ENCODE measurements around the gene C1orf122.

The C1orf122 gene

GRCh38 chr1:37846647-37847339 is 39.2 kb downstream of the C1orf122 start:
- Histone ChIP-seq H3K27ac (ENCODE audit: low read depth, low read length) (no peak overlapping the region), H3K4me3 (ENCODE audit: low read depth, low read length) (no peak overlapping the region), H3K4me1 (ENCODE audit: control insufficient read depth, insufficient read depth, low read length) (no peaks in the 10 kb centered on the region), H3K27me3 (ENCODE audit: control insufficient read depth, insufficient read depth, low read length) (no peaks in the 10 kb centered on the region), H3K9ac (ENCODE audit: low read depth, low read length) (no peak overlapping the region), H3K9me3 (ENCODE audit: control insufficient read depth, insufficient read depth, low read length) (no peaks in the 10 kb centered on the region), H3K36me3 (ENCODE audit: control insufficient read depth, insufficient read depth, low read length) (peaks cover 6% of the 10 kb centered on the region; the same call in 1 of the 2 replicates)

- Histone ChIP-seq H3K4me3 (ENCODE audit: low read depth, low read length) (no peak overlapping the region), H3K27me3 (ENCODE audit: control insufficient read depth, insufficient read depth, low read length) (no peaks in the 10 kb centered on the region), H3K27ac (ENCODE audit: low read depth, low read length) (no peak overlapping the region), H3K36me3 (ENCODE audit: control insufficient read depth, insufficient read depth, low read length) (peaks cover 14% of the 10 kb centered on the region), H3K4me1 (ENCODE audit: control insufficient read depth, insufficient read depth, low read length) (no peaks in the 10 kb centered on the region), H3K9ac (ENCODE audit: low read depth, low read length) (no peak overlapping the region), H3K9me3 (ENCODE audit: control insufficient read depth, insufficient read depth, low read length) (no peaks in the 10 kb centered on the region)
Measured at GRCh38 chr1:37849480-37849879, 41.9 kb downstream of the C1orf122 start.

GRCh38 chr1:37850352-37850955 is 42.9 kb downstream of the C1orf122 start:
- Histone ChIP-seq H3K4me3 (ENCODE audit: low read depth, low read length) (no peak overlapping the region), H3K36me3 (ENCODE audit: control insufficient read depth, insufficient read depth, low read length) (peaks cover 20% of the 10 kb centered on the region), H3K27me3 (ENCODE audit: control insufficient read depth, insufficient read depth, low read length) (no peaks in the 10 kb centered on the region), H3K9me3 (ENCODE audit: control insufficient read depth, insufficient read depth, low read length) (no peaks in the 10 kb centered on the region), H3K27ac (ENCODE audit: low read depth, low read length) (no peak overlapping the region), H3K9ac (ENCODE audit: low read depth, low read length) (no peak overlapping the region), H3K4me1 (ENCODE audit: control insufficient read depth, insufficient read depth, low read length) (no peaks in the 10 kb centered on the region)

- H3K4me1 ChIP-seq (ENCODE audit: control insufficient read depth, insufficient read depth, low read length) = no peaks in the 10 kb centered on the region
- no peak overlapping the region for H3K27ac ChIP-seq (ENCODE audit: low read depth, low read length)
- no peak overlapping the region; the same call in 1 of the 2 replicates for H3K9ac ChIP-seq (ENCODE audit: low read depth, low read length)
- no peak overlapping the region for H3K4me3 ChIP-seq (ENCODE audit: low read depth, low read length)
- H3K36me3 ChIP-seq (ENCODE audit: control insufficient read depth, insufficient read depth, low read length) = peaks cover 20% of the 10 kb centered on the region
- H3K27me3 ChIP-seq (ENCODE audit: control insufficient read depth, insufficient read depth, low read length) = no peaks in the 10 kb centered on the region
- H3K9me3 ChIP-seq (ENCODE audit: control insufficient read depth, insufficient read depth, low read length) = no peaks in the 10 kb centered on the region
Measured at GRCh38 chr1:37851262-37851661, 43.7 kb downstream of the C1orf122 start.

- Histone ChIP-seq H3K9ac (ENCODE audit: low read depth, low read length) (no peak overlapping the region), H3K4me1 (ENCODE audit: control insufficient read depth, insufficient read depth, low read length) (no peaks in the 10 kb centered on the region), H3K4me3 (ENCODE audit: low read depth, low read length) (no peak overlapping the region), H3K36me3 (ENCODE audit: control insufficient read depth, insufficient read depth, low read length) (peaks cover 23% of the 10 kb centered on the region), H3K9me3 (ENCODE audit: control insufficient read depth, insufficient read depth, low read length) (no peaks in the 10 kb centered on the region), H3K27me3 (ENCODE audit: control insufficient read depth, insufficient read depth, low read length) (no peaks in the 10 kb centered on the region), H3K27ac (ENCODE audit: low read depth, low read length) (no peak overlapping the region)
Measured at GRCh38 chr1:37851782-37852210, 44.2 kb downstream of the C1orf122 start.

GRCh38 chr1:37853157-37853556 is 45.6 kb downstream of the C1orf122 start:
- Histone ChIP-seq H3K27ac (ENCODE audit: low read depth, low read length) (no peak overlapping the region), H3K4me1 (ENCODE audit: control insufficient read depth, insufficient read depth, low read length) (no peaks in the 10 kb centered on the region), H3K9me3 (ENCODE audit: control insufficient read depth, insufficient read depth, low read length) (no peaks in the 10 kb centered on the region), H3K36me3 (ENCODE audit: control insufficient read depth, insufficient read depth, low read length) (peaks cover 31% of the 10 kb centered on the region), H3K9ac (ENCODE audit: low read depth, low read length) (no peak overlapping the region), H3K4me3 (ENCODE audit: low read depth, low read length) (no peak overlapping the region), H3K27me3 (ENCODE audit: control insufficient read depth, insufficient read depth, low read length) (no peaks in the 10 kb centered on the region)

GRCh38 chr1:37854406-37854805 is 46.8 kb downstream of the C1orf122 start:
- Histone ChIP-seq H3K27me3 (ENCODE audit: control insufficient read depth, insufficient read depth, low read length) (no peaks in the 10 kb centered on the region), H3K9me3 (ENCODE audit: control insufficient read depth, insufficient read depth, low read length) (no peaks in the 10 kb centered on the region), H3K4me1 (ENCODE audit: control insufficient read depth, insufficient read depth, low read length) (0 out of 2 replicates have a peak, but pooled peaks cover 3% of the 10 kb centered on the region), H3K4me3 (ENCODE audit: low read depth, low read length) (no peak overlapping the region), H3K27ac (ENCODE audit: low read depth, low read length) (no peak overlapping the region), H3K9ac (ENCODE audit: low read depth, low read length) (no peak overlapping the region), H3K36me3 (ENCODE audit: control insufficient read depth, insufficient read depth, low read length) (peaks cover 28% of the 10 kb centered on the region)
